NCI-H2196 treated with DMSO at 0.1 percent for 48 hours (cell line): ENCODE measurements around the gene BRINP3.

Experiments used
- DNase-seq: peaks from one replicate; lab custom pipeline; 2025; ENCODE audit not compliant: unreplicated experiment; lab: John Stamatoyannopoulos, UW

Gene BRINP3

GRCh38 chr1:190327271-190327670 is 150.4 kb downstream of the BRINP3 start:
- DNase-seq: no peak

GRCh38 chr1:190323530-190323929 is 154.1 kb downstream of the BRINP3 start:
- no peak for DNase-seq

- no peak for DNase-seq
Measured at GRCh38 chr1:190322274-190322673, 155.4 kb downstream of the BRINP3 start.

- DNase-seq: no peak
Measured at GRCh38 chr1:190320952-190321351, 156.7 kb downstream of the BRINP3 start.

- DNase-seq: no peak
Measured at GRCh38 chr1:190312763-190313162, 164.9 kb downstream of the BRINP3 start.

- no peak for DNase-seq
Measured at GRCh38 chr1:190303501-190303900, 174.2 kb downstream of the BRINP3 start.

GRCh38 chr1:190296453-190296852 is 181.2 kb downstream of the BRINP3 start:
- no peak for DNase-seq

- DNase-seq: no peak
Measured at GRCh38 chr1:190289897-190290296, 187.8 kb downstream of the BRINP3 start.

- no peak for DNase-seq
Measured at GRCh38 chr1:190286111-190286510, 191.6 kb downstream of the BRINP3 start.

- DNase-seq: no peak
Measured at GRCh38 chr1:190277107-190277506, 200.6 kb downstream of the BRINP3 start.

- DNase-seq: no peak
Measured at GRCh38 chr1:190274721-190275120, 202.9 kb downstream of the BRINP3 start.

- no peak for DNase-seq
Measured at GRCh38 chr1:190273161-190273560, 204.5 kb downstream of the BRINP3 start.

- DNase-seq: no peak
Measured at GRCh38 chr1:190262538-190262937, 215.1 kb downstream of the BRINP3 start.

GRCh38 chr1:190259424-190259823 is 218.2 kb downstream of the BRINP3 start:
- no peak for DNase-seq

- no peak for DNase-seq
Measured at GRCh38 chr1:190258003-190258402, 219.7 kb downstream of the BRINP3 start.

- no peak for DNase-seq
Measured at GRCh38 chr1:190252046-190252445, 225.6 kb downstream of the BRINP3 start.

GRCh38 chr1:190250368-190250767 is 227.3 kb downstream of the BRINP3 start:
- DNase-seq: no peak

GRCh38 chr1:190244406-190244805 is 233.3 kb downstream of the BRINP3 start:
- DNase-seq: no peak

- DNase-seq: no peak
Measured at GRCh38 chr1:190243056-190243455, 234.6 kb downstream of the BRINP3 start.

GRCh38 chr1:190226006-190226405 is 251.7 kb downstream of the BRINP3 start:
- DNase-seq: no peak

GRCh38 chr1:190212450-190212849 is 265.2 kb downstream of the BRINP3 start:
- no peak for DNase-seq

GRCh38 chr1:190207733-190208132 is 269.9 kb downstream of the BRINP3 start:
- no peak for DNase-seq

GRCh38 chr1:190205713-190206112 is 272.0 kb downstream of the BRINP3 start:
- no peak for DNase-seq

- no peak for DNase-seq
Measured at GRCh38 chr1:190196020-190196419, 281.6 kb downstream of the BRINP3 start.
